Heart left ventricle (tissue), 16 donors: Measurements from ENCODE around the gene YWHAH. TPM values are rescaled to one million over a fixed set of nuclear protein-coding genes. Genes with fewer than 3 reads are reported as not detected.

Source experiments
- ATAC-seq, 4 donors: fragments of 200-7000 bp; cut with Tn5 transposase; one replicate each; pipeline ENCODE4 v1.9.1; 2020 to 2022; ENCODE audit warnings: moderate library complexity in 4 of 4, mild to moderate bottlenecking in 3 of 4, moderate number of reproducible peaks in 1 of 4
- DNase-seq, 5 donors: peaks; one replicate each; pipeline ENCODE4 v3.0.0-alpha.2; 2020
- H3K27ac ChIP-seq, 12 donors: fragments of 200-600 bp; sonication (generic) in 4 of 12; one replicate each; pipeline versions ENCODE4 v1.5.0 to v1.8.0; 2016 to 2022; ENCODE audit warnings: mild to moderate bottlenecking in 2 of 12
- H3K27me3 ChIP-seq, 9 donors: fragments of 200-600 bp; sonication (generic) in 2 of 9; one replicate each; pipeline versions ENCODE4 v1.5.1 to v1.8.0; 2016 to 2022; ENCODE audit warnings: mild to moderate bottlenecking in 3 of 9
- H3K36me3 ChIP-seq, 9 donors: fragments of 200-600 bp; sonication (generic) in 2 of 9; one replicate each; pipeline versions ENCODE4 v1.5.0 to v1.8.0; 2018 to 2022; ENCODE audit warnings: mild to moderate bottlenecking in 2 of 9
- H3K4me1 ChIP-seq, 12 donors: fragments of 200-600 bp; sonication (generic) in 4 of 12; one replicate each; pipeline versions ENCODE4 v1.5.0 to v1.8.0; 2016 to 2022; ENCODE audit warnings: mild to moderate bottlenecking in 3 of 12
- H3K4me3 ChIP-seq, 12 donors: fragments of 200-600 bp; sonication (generic) in 4 of 12; one replicate each; pipeline versions ENCODE4 v1.5.0 to v1.8.0; 2017 to 2022; ENCODE audit warnings: mild to moderate bottlenecking in 9 of 12, moderate library complexity in 4 of 12
- H3K9me3 ChIP-seq, 12 donors: fragments of 200-600 bp; sonication (generic) in 4 of 12; one replicate each; pipeline versions ENCODE4 v1.5.0 to v1.8.0; 2016 to 2022; ENCODE audit warnings: mild to moderate bottlenecking in 1 of 12
- POLR2A ChIP-seq, 2 donors: fragments of 450-650 bp; IDR thresholded peaks; one replicate each; pipeline ENCODE4 v1.6.1; 2017; ENCODE audit warnings: antibody characterized with exemption in 2 of 2, mild to moderate bottlenecking in 2 of 2, moderate library complexity in 2 of 2
- WGBS, 4 donors: extraction: QIAGEN DNeasy Blood & Tissue Kit in 2 of 4; methylation state at CpG; one replicate each; pipeline versions ENCODE4 v1.1.5 to v1.1.7; 2013 to 2018; 5-methylcytosine and 5-hydroxymethylcytosine counted together
- intact Hi-C, 10 donors: fragments of 100-400 bp; cut with DNase I; formaldehyde crosslinking; loops; one replicate each; pipeline versions ENCODE4 v1.11.1 to v1.14.2; 2022
- polyA plus RNA-seq, 2 donors: library from polyadenylated mRNA; stranded (reverse); fragments of 200-250 nt; gene quantifications; one replicate each; pipeline ENCODE4 v1.2.3, GENCODE V29; 2013
- total RNA-seq, 9 donors: library from RNA; depleted of rRNA in 2 of 9; stranded (reverse); fragments of >200 nt in 2 of 9; fragmentation: NEBNext Ultra II Directional in 3 of 9; extraction: Animal tissue kit (Norgen Biotek cat#: 25700) in 3 of 9; gene quantifications; one replicate each; pipeline versions ENCODE4 v1.1.0 to v1.2.4, GENCODE V29; 2016 to 2023
- TF ChIP-seq, protein P1 (sequence below), 12 donors: fragments of 200-600 bp; sonication (generic) in 4 of 12; IDR thresholded peaks; one replicate each; pipeline versions ENCODE4 v1.5.0 to v1.8.0; 2018 to 2022; ENCODE audit warnings: antibody characterized with exemption in 12 of 12, mild to moderate bottlenecking in 5 of 12
- donor health status: ischemic (EF 13 %, LVEDD 7.1; RV severe dilation, severe dysfunction).
- donor health status: healthy with polysubstance abuse.
- donor health status: DM: no; HTN: yes; CAD: no.
- donor health status: DM: no; HTN: no; CAD: no.
- donor health status: ischemic (EF 25% LVEDD 6.9; RV normal size, moderate dysfunction).
- donor health status: ischemic (EF 25% LVEDD 5.7; RV mildly dilated, moderate dysfunction).
- donor health status: healthy.
- donor health status: DM: yes; HTN: yes; CAD: no.
- donor health status: ischemic (EF 35%, LVEDD 5.7; RV mildly dilated, moderate dysfunction).
- donor health status: nonischemic (EF 11% LVEDD 7.7; RV severe dilation, severe dysfunction).
- donor health status: DM: yes; HTN: yes; CAD: no.
- donor health status: PGD.
- donor health status: ischemic (EF 29% LVEDD 5.4; RV normal size, mild dysfunction).
- donor health status: nonischemic (EF 23%, LVEDD 6.1; RV moderate dilation, normal function).

The YWHAH gene
- total and polyA plus RNA-seq, 11 donors: 47.2 to 126 (median 84.1) TPM

- intact Hi-C loops: no loop called here
- Histone ChIP-seq H3K9me3 (no peaks in the 10 kb centered on the region), H3K27me3 (no peaks in the 10 kb centered on the region), H3K4me3 (no peak overlapping the region), H3K4me1 (peaks cover 0 to 7% (median under 1%) of the 10 kb centered on the region in 12 donors), H3K36me3 (no peaks in the 10 kb centered on the region), H3K27ac (peak overlapping the region in 3 of 12 donors; percentile 30 to 46 (median 43))
- peak; percentile 17 to 78 (median 51) for DNase-seq
- 73 to 75% (median 74%) methylated on average over 6 to 8 of the region's 8 CpGs for WGBS, 4 donors
- peak; percentile 35 to 84 (median 56) for ATAC-seq
- TF ChIP-seq, protein P1, sequence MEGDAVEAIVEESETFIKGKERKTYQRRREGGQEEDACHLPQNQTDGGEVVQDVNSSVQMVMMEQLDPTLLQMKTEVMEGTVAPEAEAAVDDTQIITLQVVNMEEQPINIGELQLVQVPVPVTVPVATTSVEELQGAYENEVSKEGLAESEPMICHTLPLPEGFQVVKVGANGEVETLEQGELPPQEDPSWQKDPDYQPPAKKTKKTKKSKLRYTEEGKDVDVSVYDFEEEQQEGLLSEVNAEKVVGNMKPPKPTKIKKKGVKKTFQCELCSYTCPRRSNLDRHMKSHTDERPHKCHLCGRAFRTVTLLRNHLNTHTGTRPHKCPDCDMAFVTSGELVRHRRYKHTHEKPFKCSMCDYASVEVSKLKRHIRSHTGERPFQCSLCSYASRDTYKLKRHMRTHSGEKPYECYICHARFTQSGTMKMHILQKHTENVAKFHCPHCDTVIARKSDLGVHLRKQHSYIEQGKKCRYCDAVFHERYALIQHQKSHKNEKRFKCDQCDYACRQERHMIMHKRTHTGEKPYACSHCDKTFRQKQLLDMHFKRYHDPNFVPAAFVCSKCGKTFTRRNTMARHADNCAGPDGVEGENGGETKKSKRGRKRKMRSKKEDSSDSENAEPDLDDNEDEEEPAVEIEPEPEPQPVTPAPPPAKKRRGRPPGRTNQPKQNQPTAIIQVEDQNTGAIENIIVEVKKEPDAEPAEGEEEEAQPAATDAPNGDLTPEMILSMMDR (IDR thresholded peaks at IDR 0.05): no peak
- no peak for TF ChIP-seq POLR2A (IDR thresholded peaks at IDR 0.05)
Observed at GRCh38 chr22:31929167-31929930, 15.0 kb upstream of the YWHAH start.

DNA sequence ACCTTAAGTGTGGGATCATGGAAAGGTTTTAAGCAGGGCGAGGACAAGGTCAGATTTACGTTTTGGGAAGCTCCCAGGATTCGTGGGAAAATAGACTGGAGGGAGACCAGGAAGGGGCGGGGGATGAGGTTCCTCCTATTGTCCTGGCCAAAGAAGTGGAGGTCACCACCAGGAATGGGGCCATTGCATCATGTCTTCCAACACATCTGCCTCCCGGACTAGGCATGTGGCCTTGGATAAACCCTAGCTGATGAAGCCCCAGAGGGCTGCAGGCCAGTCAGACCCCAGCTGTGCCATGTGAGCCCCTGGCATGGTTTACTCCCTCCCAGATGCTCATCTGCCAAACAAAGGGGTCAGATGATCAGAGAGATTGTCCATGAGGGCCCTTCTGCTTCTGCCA lies 11.5 kb upstream of the YWHAH start:
- DNase-seq (peak in 3 of 5 donors; percentile 10 to 34 (median 34)), ATAC-seq (peak in 3 of 4 donors; percentile 12 to 80 (median 48))
- Histone ChIP-seq H3K9me3 (no peaks in the 10 kb centered on the region), H3K4me3 (no peak overlapping the region), H3K4me1 (peaks cover 0 to 7% (median 0%) of the 10 kb centered on the region in 12 donors), H3K27me3 (no peaks in the 10 kb centered on the region), H3K36me3 (no peaks in the 10 kb centered on the region), H3K27ac (peak overlapping the region in 1 of 12 donors; percentile 29)
- 52 to 72% (median 58%) methylated on average over 4 to 5 of the region's 5 CpGs for WGBS, 4 donors
- no peak for TF ChIP-seq POLR2A (IDR thresholded peaks at IDR 0.05)
- TF ChIP-seq, protein P1 (IDR thresholded peaks at IDR 0.05): no peak
- intact Hi-C loops: no loop called here

DNA sequence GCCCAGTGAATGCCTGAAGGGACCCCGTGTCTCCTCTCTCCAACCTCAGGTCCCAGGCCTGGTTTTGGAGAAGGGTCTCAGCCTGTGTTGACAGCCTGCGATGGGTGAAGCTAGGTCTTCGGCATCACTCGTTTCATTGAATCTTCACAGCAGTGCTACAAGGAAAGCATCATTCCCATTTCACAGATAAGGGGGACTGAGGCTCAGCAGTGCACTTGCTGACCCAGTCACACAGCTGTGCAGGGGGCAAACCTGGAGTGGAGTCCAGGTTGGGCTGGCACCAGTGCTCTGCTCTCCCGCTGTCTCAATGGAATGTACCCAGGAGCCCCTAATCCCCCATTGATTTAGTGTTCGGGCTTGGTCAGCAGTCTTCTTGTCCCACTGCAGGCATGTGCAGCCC lies 10.9 kb upstream of the YWHAH start:
- no peaks in the 10 kb centered on the region for H3K9me3 ChIP-seq
- H3K27ac ChIP-seq: no peak overlapping the region
- intact Hi-C loops: no loop called here
- peaks cover 0 to 7% (median 0%) of the 10 kb centered on the region in 12 donors for H3K4me1 ChIP-seq
- no peaks in the 10 kb centered on the region for H3K27me3 ChIP-seq
- H3K4me3 ChIP-seq: no peak overlapping the region
- no peaks in the 10 kb centered on the region for H3K36me3 ChIP-seq
- TF ChIP-seq, protein P1 (IDR thresholded peaks at IDR 0.05): no peak
- no peak for TF ChIP-seq POLR2A (IDR thresholded peaks at IDR 0.05)
- DNase-seq: no peak
- ATAC-seq: no peak
- WGBS, 4 donors: 92 to 96% (median 96%) methylated on average over 5 to 6 of the region's 6 CpGs

GRCh38 chr22:31933816-31934482 lies 10.4 kb upstream of the YWHAH start:
- peak in 1 of 5 donors; percentile 29 for DNase-seq
- Histone ChIP-seq H3K9me3 (no peaks in the 10 kb centered on the region), H3K36me3 (no peaks in the 10 kb centered on the region), H3K4me3 (no peak overlapping the region), H3K27ac (no peak overlapping the region), H3K27me3 (no peaks in the 10 kb centered on the region), H3K4me1 (peaks cover 0 to 7% (median 0%) of the 10 kb centered on the region in 12 donors)
- TF ChIP-seq, protein P1 (IDR thresholded peaks at IDR 0.05): no peak
- TF ChIP-seq POLR2A (IDR thresholded peaks at IDR 0.05): no peak
- 77 to 88% (median 81%) methylated on average over 17 of the region's 17 CpGs for WGBS, 4 donors
- intact Hi-C loops: no loop called here
- peak in 1 of 4 donors; percentile 17 for ATAC-seq
